Memory B cell (primary cell): ENCODE measurements around the gene KIAA0753.

Experiments used
- ATAC-seq: fragments of 150-1000 bp; cut with Tn5 transposase; 2 replicates; pipeline ENCODE4 v1.10.0; 2021; ENCODE audit warnings: low read depth, mild to moderate bottlenecking, moderate library complexity
- DNase-seq, 2 donors: peaks; one replicate each; pipeline ENCODE4 v3.0.0; 2022; ENCODE audit warnings: low spot score in 2 of 2
- H3K27ac Mint-ChIP-seq: one replicate; pipeline ENCODE4 v1.8.0; 2022; ENCODE audit warnings: mild to moderate bottlenecking, moderate library complexity, mixed read lengths
- H3K27me3 Mint-ChIP-seq: one replicate; pipeline ENCODE4 v1.8.0; 2022; ENCODE audit warnings: mixed read lengths
- H3K36me3 Mint-ChIP-seq: one replicate; pipeline ENCODE4 v1.8.0; 2022; ENCODE audit warnings: mild to moderate bottlenecking, mixed read lengths
- H3K4me1 Mint-ChIP-seq: one replicate; pipeline ENCODE4 v1.8.0; 2022; ENCODE audit warnings: mixed read lengths
- H3K4me3 Mint-ChIP-seq: one replicate; pipeline ENCODE4 v1.8.0; 2022; ENCODE audit warnings: mild to moderate bottlenecking, moderate library complexity, mixed read lengths
- H3K9me3 Mint-ChIP-seq: one replicate; pipeline ENCODE4 v1.8.0; 2022; ENCODE audit warnings: mixed read lengths

KIAA0753 gene

GRCh38 chr17:6641247-6641863 lies 844 bp upstream of the KIAA0753 start:
- H3K27me3 Mint-ChIP-seq, result no peaks in the 10 kb centered on the region
- peaks cover 7% of the 10 kb centered on the region for H3K36me3 Mint-ChIP-seq
- ATAC-seq (no peak), DNase-seq (no peak)
- H3K4me1 Mint-ChIP-seq, result peaks cover 31% of the 10 kb centered on the region
- no peaks in the 10 kb centered on the region for H3K9me3 Mint-ChIP-seq
- H3K27ac Mint-ChIP-seq, result peak overlapping the region; percentile 95
- H3K4me3 Mint-ChIP-seq, result peak overlapping the region; percentile 98

GRCh38 chr17:6639586-6640535 lies 650 bp downstream of the KIAA0753 start:
- H3K9me3 Mint-ChIP-seq, result no peaks in the 10 kb centered on the region
- ATAC-seq (peak; percentile 25), DNase-seq (no peak)
- H3K27ac Mint-ChIP-seq, result peak overlapping the region; percentile 95
- H3K4me3 Mint-ChIP-seq, result peak overlapping the region; percentile 98
- peaks cover 4% of the 10 kb centered on the region for H3K36me3 Mint-ChIP-seq
- peaks cover 29% of the 10 kb centered on the region for H3K4me1 Mint-ChIP-seq
- no peaks in the 10 kb centered on the region for H3K27me3 Mint-ChIP-seq

GRCh38 chr17:6639014-6639585 lies 1.4 kb downstream of the KIAA0753 start:
- H3K9me3 Mint-ChIP-seq, result no peaks in the 10 kb centered on the region
- H3K4me3 Mint-ChIP-seq, result peak overlapping the region; percentile 98
- peak overlapping the region; percentile 95 for H3K27ac Mint-ChIP-seq
- DNase-seq, result no peak
- H3K27me3 Mint-ChIP-seq, result no peaks in the 10 kb centered on the region
- ATAC-seq, result no peak
- peaks cover 9% of the 10 kb centered on the region for H3K36me3 Mint-ChIP-seq
- H3K4me1 Mint-ChIP-seq, result peaks cover 29% of the 10 kb centered on the region

- ATAC-seq (no peak), DNase-seq (no peak)
- Mint-ChIP-seq H3K36me3 (peaks cover 14% of the 10 kb centered on the region), H3K9me3 (no peaks in the 10 kb centered on the region), H3K27ac (peak overlapping the region; percentile 70), H3K27me3 (no peaks in the 10 kb centered on the region), H3K4me3 (no peak overlapping the region), H3K4me1 (peaks cover 29% of the 10 kb centered on the region)
These were observed 2.2 kb downstream of the KIAA0753 start for GRCh38 chr17:6638046-6638908.

- Mint-ChIP-seq H3K27me3 (no peaks in the 10 kb centered on the region), H3K4me3 (no peak overlapping the region), H3K27ac (peak overlapping the region; percentile 70), H3K36me3 (peaks cover 16% of the 10 kb centered on the region), H3K4me1 (peaks cover 29% of the 10 kb centered on the region), H3K9me3 (peaks cover 1% of the 10 kb centered on the region)
- DNase-seq, result no peak
- ATAC-seq, result no peak
These were observed 3.1 kb downstream of the KIAA0753 start for GRCh38 chr17:6637458-6637840.

GRCh38 chr17:6636616-6637457 lies 3.7 kb downstream of the KIAA0753 start:
- no peak overlapping the region for H3K27ac Mint-ChIP-seq
- H3K36me3 Mint-ChIP-seq, result peaks cover 20% of the 10 kb centered on the region
- no peak for ATAC-seq
- no peaks in the 10 kb centered on the region for H3K27me3 Mint-ChIP-seq
- no peak for DNase-seq
- no peak overlapping the region for H3K4me3 Mint-ChIP-seq
- H3K4me1 Mint-ChIP-seq, result peaks cover 27% of the 10 kb centered on the region
- H3K9me3 Mint-ChIP-seq, result peaks cover 1% of the 10 kb centered on the region

GRCh38 chr17:6636105-6636504 lies 4.4 kb downstream of the KIAA0753 start:
- Mint-ChIP-seq H3K9me3 (peaks cover 1% of the 10 kb centered on the region), H3K4me3 (no peak overlapping the region), H3K4me1 (peaks cover 24% of the 10 kb centered on the region), H3K27ac (no peak overlapping the region), H3K36me3 (peaks cover 23% of the 10 kb centered on the region), H3K27me3 (no peaks in the 10 kb centered on the region)
- DNase-seq, result no peak
- ATAC-seq, result no peak

GRCh38 chr17:6633263-6633662 lies 7.2 kb downstream of the KIAA0753 start:
- no peak for DNase-seq
- ATAC-seq, result no peak
- peaks cover 12% of the 10 kb centered on the region for H3K4me1 Mint-ChIP-seq
- no peaks in the 10 kb centered on the region for H3K27me3 Mint-ChIP-seq
- H3K27ac Mint-ChIP-seq, result no peak overlapping the region
- peaks cover 1% of the 10 kb centered on the region for H3K9me3 Mint-ChIP-seq
- H3K4me3 Mint-ChIP-seq, result no peak overlapping the region
- peaks cover 32% of the 10 kb centered on the region for H3K36me3 Mint-ChIP-seq

- ATAC-seq, result no peak
- Mint-ChIP-seq H3K27me3 (no peaks in the 10 kb centered on the region), H3K27ac (no peak overlapping the region), H3K36me3 (peaks cover 35% of the 10 kb centered on the region), H3K4me3 (no peak overlapping the region), H3K4me1 (peaks cover 6% of the 10 kb centered on the region), H3K9me3 (peaks cover 1% of the 10 kb centered on the region)
- no peak for DNase-seq
These were observed 8.0 kb downstream of the KIAA0753 start for GRCh38 chr17:6632530-6632929.

GRCh38 chr17:6630390-6630789 lies 10.1 kb downstream of the KIAA0753 start:
- H3K4me3 Mint-ChIP-seq, result no peak overlapping the region
- peaks cover 6% of the 10 kb centered on the region for H3K4me1 Mint-ChIP-seq
- H3K27me3 Mint-ChIP-seq, result no peaks in the 10 kb centered on the region
- DNase-seq, result no peak
- H3K36me3 Mint-ChIP-seq, result peaks cover 37% of the 10 kb centered on the region
- peaks cover 1% of the 10 kb centered on the region for H3K9me3 Mint-ChIP-seq
- ATAC-seq, result no peak
- no peak overlapping the region for H3K27ac Mint-ChIP-seq

GRCh38 chr17:6627019-6627418 lies 13.5 kb downstream of the KIAA0753 start:
- Mint-ChIP-seq H3K27ac (no peak overlapping the region), H3K36me3 (peaks cover 19% of the 10 kb centered on the region)
- no peak for DNase-seq

GRCh38 chr17:6626616-6627015 lies 13.9 kb downstream of the KIAA0753 start:
- Mint-ChIP-seq H3K4me1 (peaks cover 6% of the 10 kb centered on the region), H3K27ac (no peak overlapping the region), H3K4me3 (no peak overlapping the region), H3K36me3 (peaks cover 19% of the 10 kb centered on the region), H3K27me3 (no peaks in the 10 kb centered on the region), H3K9me3 (no peaks in the 10 kb centered on the region)
- DNase-seq (no peak), ATAC-seq (no peak)

More at GRCh38 chr17:6627019-6627418, 13.5 kb downstream of the KIAA0753 start:
- H3K4me3 Mint-ChIP-seq, result no peak overlapping the region
- peaks cover 6% of the 10 kb centered on the region for H3K4me1 Mint-ChIP-seq
- no peaks in the 10 kb centered on the region for H3K27me3 Mint-ChIP-seq
- H3K9me3 Mint-ChIP-seq, result no peaks in the 10 kb centered on the region
- ATAC-seq, result no peak

- H3K36me3 Mint-ChIP-seq, result peaks cover 14% of the 10 kb centered on the region
- no peaks in the 10 kb centered on the region for H3K9me3 Mint-ChIP-seq
- no peaks in the 10 kb centered on the region for H3K27me3 Mint-ChIP-seq
- DNase-seq (no peak), ATAC-seq (no peak)
- H3K4me1 Mint-ChIP-seq, result no peaks in the 10 kb centered on the region
- no peak overlapping the region for H3K27ac Mint-ChIP-seq
- no peak overlapping the region for H3K4me3 Mint-ChIP-seq
These were observed 16.6 kb downstream of the KIAA0753 start for GRCh38 chr17:6623941-6624340.
